Panc1 (cell line): ENCODE measurements around the gene ALG14. TPM values are rescaled to one million over a fixed set of nuclear protein-coding genes. Genes with fewer than 3 reads are reported as not detected.
A peak's percentile ranks its signal among the peaks of the same experiment; 100 is the strongest.

ENCODE experiments used
- ATAC-seq: fragments of 200-7000 bp; cut with Tn5 transposase; 2 replicates; pipeline ENCODE4 v1.9.1; 2020; ENCODE audit warnings: mild to moderate bottlenecking, moderate library complexity
- BruUV-seq: library from RNA; stranded (reverse); fragments of 400-500 nt; replicated peaks from 2 replicates; lab custom pipeline; 2021; lab: Mats Ljungman, UMichigan
- CTCF ChIA-PET: fragments of 300-600 bp; sonication (Branson Sonifier 250); formaldehyde crosslinking; loops from one replicate; lab custom pipeline; 2022; ENCODE audit warnings: antibody characterized with exemption; lab: Charles Lee
- POLR2A ChIA-PET: fragments of 300-600 bp; sonication (Branson Sonifier 250); formaldehyde crosslinking; loops from one replicate; lab custom pipeline; 2022; ENCODE audit warnings: antibody characterized with exemption; lab: Charles Lee
- DNase-seq: peaks from one replicate; pipeline ENCODE4 v3.0.0-alpha.2; 2010; ENCODE audit warnings: low read depth, low spot score
- H3K27ac ChIP-seq: 2 replicates; pipeline ENCODE4 v1.5.1; 2011; ENCODE audit warnings: mild to moderate bottlenecking, low read length, inconsistent platforms
- H3K27me3 ChIP-seq: fragments of 200-500 bp; sonication (Bioruptor generic); 2 replicates; pipeline ENCODE4 v1.6.0; 2014; ENCODE audit warnings: low read length, inconsistent platforms; ENCODE audit not compliant: control insufficient read depth, insufficient read depth
- H3K36me3 ChIP-seq: fragments of 200-500 bp; sonication (Bioruptor generic); 2 replicates; pipeline ENCODE4 v1.5.1; 2014; ENCODE audit warnings: inconsistent platforms, mild to moderate bottlenecking, low read length, moderate library complexity; ENCODE audit not compliant: control insufficient read depth, insufficient read depth
- H3K4me1 ChIP-seq: 2 replicates; pipeline ENCODE4 v1.5.1; 2011; ENCODE audit warnings: inconsistent platforms, mild to moderate bottlenecking, low read length, moderate library complexity; ENCODE audit not compliant: control insufficient read depth, insufficient read depth
- H3K4me3 ChIP-seq, 2 experiments: 2 replicates each; pipeline ENCODE4 v1.5.1; 2011 to 2012; ENCODE audit warnings: low read depth in 2 of 2, low read length in 2 of 2, mild to moderate bottlenecking in 2 of 2, inconsistent platforms in 1 of 2, moderate library complexity in 1 of 2
- H3K9me3 ChIP-seq: fragments of 200-500 bp; sonication (Bioruptor generic); 2 replicates; pipeline ENCODE4 v1.5.1; 2014; ENCODE audit warnings: low read depth, mild to moderate bottlenecking, inconsistent platforms, low read length, moderate library complexity; ENCODE audit not compliant: control insufficient read depth, insufficient read depth
- CTCF ChIP-seq: fragments of 450-650 bp; IDR thresholded peaks from 2 replicates; pipeline ENCODE4 v1.5.1; 2017; ENCODE audit warnings: mild to moderate bottlenecking
- REST ChIP-seq, 2 experiments: IDR thresholded peaks; 2 replicates each; pipeline ENCODE4 v1.6.1; 2011 to 2012; ENCODE audit warnings: low read depth in 2 of 2, control low read depth in 1 of 2, low read length in 1 of 2, mild to moderate bottlenecking in 1 of 2, moderate library complexity in 1 of 2; ENCODE audit not compliant: insufficient read depth in 1 of 2
- SIN3A ChIP-seq: IDR thresholded peaks from 2 replicates; pipeline ENCODE4 v1.6.1; 2012; ENCODE audit warnings: low read depth, mild to moderate bottlenecking, low read length, moderate library complexity, borderline replicate concordance; ENCODE audit not compliant: insufficient read depth
- TCF7L2 ChIP-seq: IDR thresholded peaks from 2 replicates; pipeline ENCODE4 v1.6.1; 2011; ENCODE audit warnings: mild to moderate bottlenecking, low read depth, low read length, inconsistent platforms
- in situ Hi-C: cut with HindIII; loops from 2 replicates; pipeline ENCODE4 v1.10.0; 2016; ENCODE audit warnings: low sequenced_read_pairs, low pct_unique_long_range_greater_than_20kb
- intact Hi-C: fragments of 100-400 bp; cut with micrococcal nuclease; formaldehyde crosslinking; loops from one replicate; pipeline ENCODE4 v1.10.0; 2022; ENCODE audit not compliant: unreplicated experiment
- total RNA-seq: library from RNA; stranded (reverse); gene quantifications from one replicate; pipeline ENCODE4 v1.2.1, GENCODE V29; 2021; ENCODE audit not compliant: unreplicated experiment

The ALG14 gene
- total RNA-seq, 1 experiment from 2014 or later = 4.1 TPM

GRCh38 chr1:95118067-95118499 is 45.3 kb upstream of the ALG14 start:
- BruUV-seq = no TSS peak
- intact Hi-C loops (loop anchor here (10.0 kb wide), 1 partner anchor 117 kb away; the partner anchor contains the start of gene RWDD3), in situ Hi-C loops (no loop called here)
- Histone ChIP-seq H3K4me3 (peak overlapping the region; percentile 43 to 57), H3K27ac (no peak overlapping the region), H3K36me3 (no peaks in the 10 kb centered on the region), H3K4me1 (no peaks in the 10 kb centered on the region), H3K27me3 (peaks cover 13% of the 10 kb centered on the region), H3K9me3 (no peaks in the 10 kb centered on the region)
- TF ChIP-seq TCF7L2 (no peak), REST (IDR thresholded peaks at IDR 0.05; ENCODE audit: insufficient read depth in 1 of 2, low read depth in 2 of 2, low read length in 1 of 2) (no peak), SIN3A (no peak)
- ATAC-seq (no peak), DNase-seq (no peak)
- ChIA-PET POLR2A (no interaction called here), CTCF (no interaction called here)

- BruUV-seq = no TSS peak
- ChIA-PET CTCF (interaction anchor here (0.6 to 0.8 kb wide), 4 partner anchors 44 to 263 kb away, joined by 3 to 7 read pairs (median 4); partner anchors contain the start of gene ALG14), POLR2A (no interaction called here)
- no peaks in the 10 kb centered on the region for H3K4me1 ChIP-seq
- in situ Hi-C loops = no loop called here
- no peak for TF ChIP-seq REST (IDR thresholded peaks at IDR 0.05; ENCODE audit: insufficient read depth in 1 of 2, low read depth in 2 of 2, low read length in 1 of 2)
- peak; percentile 31; the same call in 1 of the 2 replicates for TF ChIP-seq TCF7L2
- TF ChIP-seq CTCF = no peak
- H3K27me3 ChIP-seq = peaks cover 13% of the 10 kb centered on the region
- H3K4me3 ChIP-seq = peak within 1 kb of the TSS; percentile 57 to 68
- H3K27ac ChIP-seq = no peak within 1 kb of the TSS
- DNase-seq (no peak), ATAC-seq (peak; percentile 89)
- intact Hi-C loops = loop anchor here (10.0 kb wide), 1 partner anchor 117 kb away; the partner anchor contains the start of gene RWDD3
- H3K9me3 ChIP-seq = no peaks in the 10 kb centered on the region
- H3K36me3 ChIP-seq = no peaks in the 10 kb centered on the region
These were observed 44.7 kb upstream of the ALG14 start, which contains the start of gene TLCD4 for GRCh38 chr1:95117207-95118066. Gene TLCD4 (plus strand): TSS chr1:95117355. CDS start chr1:95143902, 26,547 bp downstream.
